ENCODE results near the gene NECTIN4. TPM values are rescaled to one million over a fixed set of nuclear protein-coding genes. Genes with fewer than 3 reads are reported as not detected.
"Not testable (repeated sequence)": the region's sequence is repeated elsewhere in the genome, so short reads cannot be mapped to it uniquely, and the experiment has no call there.

Gene NECTIN4
- total RNA-seq, 1 experiment from 2014 or later = 0.04 TPM

DNA sequence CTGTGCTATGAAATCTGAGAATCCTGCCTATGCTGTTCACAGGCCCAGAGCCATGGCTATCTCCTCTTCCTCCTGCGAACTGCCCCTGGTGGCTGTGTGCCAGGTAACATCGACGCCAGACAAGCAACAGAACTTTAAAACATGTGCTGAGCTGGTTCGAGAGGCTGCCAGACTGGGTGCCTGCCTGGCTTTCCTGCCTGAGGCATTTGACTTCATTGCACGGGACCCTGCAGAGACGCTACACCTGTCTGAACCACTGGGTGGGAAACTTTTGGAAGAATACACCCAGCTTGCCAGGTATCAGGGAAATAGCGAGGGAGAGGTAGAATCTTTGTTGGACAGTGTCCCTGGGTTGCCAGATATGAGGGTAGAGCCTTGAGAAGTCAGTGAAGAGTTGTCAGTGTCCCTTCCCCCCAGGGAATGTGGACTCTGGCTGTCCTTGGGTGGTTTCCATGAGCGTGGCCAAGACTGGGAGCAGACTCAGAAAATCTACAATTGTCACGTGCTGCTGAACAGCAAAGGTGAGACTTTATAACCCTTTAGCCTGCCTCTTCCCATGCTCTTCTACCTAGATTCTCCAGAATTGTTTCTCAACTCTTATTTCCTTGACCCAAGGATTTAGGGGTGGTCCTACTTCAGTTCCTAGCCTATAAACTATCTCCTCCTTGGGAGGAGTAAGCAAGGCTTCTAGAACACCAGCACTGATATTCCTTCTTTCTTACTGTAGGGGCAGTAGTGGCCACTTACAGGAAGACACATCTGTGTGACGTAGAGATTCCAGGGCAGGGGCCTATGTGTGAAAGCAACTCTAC lies 29.9 kb upstream of the NECTIN4 start:
- DNase-seq = peak in 1 of 2 experiments; percentile 7
- Histone ChIP-seq H3K27ac (no peak overlapping the region; the same call in 1 of the 2 replicates), H3K4me3 (peak overlapping the region; percentile 96), H3K9me3 (replicated peaks) (no peaks in the 10 kb centered on the region), H3K27me3 (no peaks in the 10 kb centered on the region), H3K36me3 (peaks cover 33% of the 10 kb centered on the region), H3K4me1 (no peaks in the 10 kb centered on the region; the same call in 1 of the 2 replicates)

DNA sequence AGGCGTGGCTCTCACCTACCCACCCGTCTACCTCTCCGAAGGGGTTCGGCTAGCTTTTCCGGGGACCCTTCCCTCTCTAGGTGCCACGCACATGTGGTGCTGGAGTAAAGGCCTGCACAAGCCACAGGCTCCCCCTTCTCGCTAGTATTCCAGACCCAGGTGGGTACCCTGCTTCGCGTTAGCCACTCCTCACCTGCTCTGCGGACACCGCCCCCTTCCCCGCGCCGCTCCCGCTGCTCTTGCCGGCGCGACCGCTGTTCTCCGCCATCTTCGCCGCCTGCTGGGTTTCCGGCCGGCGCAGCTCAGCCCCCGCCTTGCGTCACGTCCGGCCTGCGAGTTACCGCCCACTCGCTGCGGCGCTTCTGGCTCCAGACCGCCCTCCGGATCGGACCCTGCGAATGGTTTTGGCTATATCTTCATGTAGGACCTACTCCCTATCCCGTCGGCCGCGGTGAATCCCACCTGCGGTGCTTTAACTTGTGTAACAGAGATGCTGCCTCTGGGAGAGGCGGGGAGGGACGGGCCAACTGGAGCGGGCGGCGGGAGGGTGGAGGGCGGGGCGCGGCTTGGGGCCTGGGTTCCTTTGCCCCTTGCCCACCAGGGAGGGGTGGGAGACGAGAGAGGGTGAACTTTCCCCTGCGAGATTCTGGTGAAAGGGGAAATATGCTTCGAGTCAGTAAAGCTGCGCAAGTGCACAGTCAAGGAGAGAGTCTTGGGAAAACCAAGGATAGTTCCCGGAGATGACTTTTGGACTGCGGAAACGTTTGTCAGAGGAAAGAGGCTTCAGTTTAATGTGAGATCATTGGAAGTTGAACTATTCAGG lies 28.6 kb upstream of the NECTIN4 start, which contains the start of the genes NIT1 and PFDN2:
Gene NIT1, plus strand, starts transcription at position 347 of the 823 bp plus-strand sequence. Its CDS starts 72 bp downstream, at position 419.
Gene PFDN2, minus strand, starts transcription at position 279 of the 823 bp plus-strand sequence. Its CDS starts 11 bp downstream, at position 268.
- Histone ChIP-seq H3K27me3 (no peaks in the 10 kb centered on the region), H3K36me3 (peaks cover 30% of the 10 kb centered on the region), H3K9me3 (replicated peaks) (no peaks in the 10 kb centered on the region), H3K4me3 (peak within 1 kb of the TSS; percentile 96), H3K27ac (peak within 1 kb of the TSS; percentile 76), H3K4me1 (no peaks in the 10 kb centered on the region; the same call in 1 of the 2 replicates)
- DNase-seq = peak; percentile 79 to 82

DNA sequence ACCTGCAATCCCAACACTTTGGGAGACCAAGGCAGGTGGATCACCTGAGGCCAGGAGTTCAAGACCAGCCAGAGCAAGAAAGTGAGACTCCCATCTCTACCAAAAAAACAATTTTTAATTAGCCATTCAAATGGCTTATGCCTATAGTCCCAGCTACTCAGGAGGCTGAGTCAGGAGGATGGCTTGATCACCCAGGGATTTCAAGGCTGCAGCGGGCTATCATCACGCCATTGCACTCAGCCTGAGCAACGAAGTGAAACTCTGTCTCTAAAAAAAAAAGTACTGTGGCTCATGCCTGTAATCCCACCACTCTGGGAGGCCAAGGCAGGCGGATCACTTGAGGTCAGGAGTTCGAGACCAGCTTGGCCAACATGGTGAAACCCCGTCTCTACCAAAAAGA lies 26.6 kb upstream of the NECTIN4 start:
- not testable (repeated sequence) for H3K9me3 ChIP-seq (replicated peaks); DNase-seq; H3K4me3 ChIP-seq; H3K27me3 ChIP-seq; H3K4me1 ChIP-seq; H3K27ac ChIP-seq
- peaks cover 19% of the 10 kb centered on the region for H3K36me3 ChIP-seq

DNA sequence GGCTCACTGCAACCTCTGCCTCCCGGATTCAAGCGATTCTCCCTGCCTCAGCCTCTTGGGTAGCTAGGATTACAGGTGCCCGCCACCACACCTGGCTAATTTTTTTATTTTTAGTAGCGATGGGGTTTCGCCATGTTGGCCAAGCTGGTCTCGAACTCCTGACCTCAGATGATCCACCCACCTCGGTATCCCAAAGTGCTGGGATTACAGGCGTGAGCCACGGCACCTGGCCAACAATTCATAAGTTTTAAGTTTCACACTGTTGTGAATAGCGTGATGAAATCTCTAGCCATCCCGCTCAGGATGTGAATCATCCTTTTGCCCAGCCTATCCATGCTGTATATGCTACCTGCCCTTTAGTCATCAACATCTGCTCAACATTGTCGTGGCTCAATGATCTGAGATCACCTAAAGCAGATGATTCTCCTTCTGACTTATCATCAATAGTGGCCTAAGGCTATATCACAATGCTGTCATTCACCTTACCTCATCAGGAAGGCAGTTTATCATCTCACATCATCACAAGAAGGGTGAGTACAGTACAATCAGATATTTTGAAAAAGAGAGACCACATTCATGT lies 25.9 kb upstream of the NECTIN4 start:
- Histone ChIP-seq H3K36me3 (peaks cover 14% of the 10 kb centered on the region), H3K9me3 (replicated peaks) (no peaks in the 10 kb centered on the region), H3K4me1 (no peaks in the 10 kb centered on the region; the same call in 1 of the 2 replicates), H3K4me3 (no peak overlapping the region), H3K27ac (no peak overlapping the region), H3K27me3 (no peaks in the 10 kb centered on the region)
- DNase-seq = no peak

DNA sequence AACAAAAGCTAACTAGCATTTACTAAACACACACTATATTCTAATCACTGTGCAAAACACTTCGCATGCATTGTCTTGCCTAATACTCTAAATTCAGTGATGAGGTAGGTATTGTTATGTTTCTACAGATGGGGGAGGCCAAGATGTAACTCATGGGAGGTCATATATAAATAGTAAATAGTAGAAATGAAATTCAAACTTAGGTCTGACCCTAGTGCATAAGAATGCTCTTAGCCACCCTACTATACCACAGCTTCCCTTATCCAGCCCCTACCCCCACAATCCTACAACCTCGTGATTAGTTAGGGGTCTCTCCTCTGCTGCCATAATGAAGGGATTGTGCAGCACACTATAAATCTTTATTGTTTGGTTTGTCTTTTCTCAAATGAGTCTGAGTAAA lies 25.2 kb upstream of the NECTIN4 start:
- Histone ChIP-seq H3K4me3 (no peak overlapping the region), H3K4me1 (no peaks in the 10 kb centered on the region; the same call in 1 of the 2 replicates), H3K27ac (no peak overlapping the region), H3K36me3 (peaks cover 12% of the 10 kb centered on the region), H3K27me3 (no peaks in the 10 kb centered on the region), H3K9me3 (replicated peaks) (no peaks in the 10 kb centered on the region)
- no peak for DNase-seq

DNA sequence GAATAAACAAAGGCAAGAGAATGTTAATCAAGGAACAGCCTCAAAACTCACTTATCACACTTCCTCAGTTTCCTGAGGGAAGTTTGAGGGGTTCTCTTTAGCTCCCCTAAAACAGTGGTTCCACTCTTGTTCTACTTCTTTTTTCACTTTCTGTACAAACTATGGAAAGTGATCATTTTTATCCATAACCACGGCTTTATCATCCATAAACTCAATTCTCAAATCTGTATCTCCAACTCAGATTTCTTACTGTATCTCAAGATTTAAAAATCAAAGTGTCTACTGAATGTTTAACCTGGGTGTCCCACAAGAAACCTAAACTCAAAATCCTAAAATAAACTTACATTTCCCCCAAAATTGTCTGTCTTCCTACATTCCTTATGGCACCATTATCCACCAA lies 24.6 kb upstream of the NECTIN4 start:
- no peak overlapping the region for H3K27ac ChIP-seq
- H3K4me1 ChIP-seq = no peaks in the 10 kb centered on the region; the same call in 1 of the 2 replicates
- peaks cover 17% of the 10 kb centered on the region for H3K36me3 ChIP-seq

DNA sequence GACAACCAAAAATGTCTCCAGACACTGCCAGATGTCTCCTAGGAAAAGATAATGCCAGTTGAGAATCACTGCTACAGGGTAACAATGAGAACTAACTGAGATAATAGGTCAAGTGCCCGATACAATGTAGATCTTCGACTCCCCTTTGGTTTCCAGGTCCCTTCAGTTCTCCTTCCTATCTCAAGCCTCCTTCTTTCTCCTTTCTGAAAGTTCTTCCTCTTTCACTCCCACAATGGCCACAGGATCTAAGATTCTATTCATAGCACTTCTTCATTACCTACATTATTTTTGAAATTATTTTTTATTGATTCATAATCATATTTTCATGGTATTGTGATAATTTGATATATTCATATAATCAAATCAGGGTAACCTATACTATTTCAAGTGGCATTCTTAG lies 22.2 kb upstream of the NECTIN4 start:
- DNase-seq = no peak
- Histone ChIP-seq H3K4me1 (no peaks in the 10 kb centered on the region), H3K36me3 (peaks cover 16% of the 10 kb centered on the region), H3K4me3 (no peak overlapping the region), H3K27ac (no peak overlapping the region), H3K9me3 (replicated peaks) (no peaks in the 10 kb centered on the region), H3K27me3 (no peaks in the 10 kb centered on the region)

More for the DNA sequence above, 24.6 kb upstream of the NECTIN4 start:
- H3K27me3 ChIP-seq = no peaks in the 10 kb centered on the region
- H3K9me3 ChIP-seq (replicated peaks) = no peaks in the 10 kb centered on the region
- no peak for DNase-seq
- no peak overlapping the region for H3K4me3 ChIP-seq

DNA sequence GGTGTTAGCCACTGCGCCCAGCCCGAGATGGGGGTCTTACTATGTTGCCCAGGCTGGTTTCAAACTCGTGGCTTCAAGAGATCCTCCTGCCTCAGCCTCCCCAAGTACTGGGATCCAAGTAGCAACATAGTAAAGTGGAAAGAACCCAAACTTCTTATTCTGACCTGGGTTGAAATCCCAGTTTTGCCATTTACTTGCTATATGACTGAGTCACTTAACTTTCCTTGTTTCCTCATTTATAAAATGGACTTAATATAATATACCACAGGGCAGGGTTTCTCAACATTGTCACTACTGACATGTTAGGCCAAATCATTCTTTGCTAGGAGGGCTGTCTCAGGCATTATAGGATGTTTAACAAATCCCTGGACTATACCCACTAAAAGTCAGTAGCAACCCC lies 21.8 kb upstream of the NECTIN4 start:
- Histone ChIP-seq H3K27ac (no peak overlapping the region), H3K4me1 (no peaks in the 10 kb centered on the region), H3K9me3 (replicated peaks) (no peaks in the 10 kb centered on the region), H3K36me3 (peaks cover 15% of the 10 kb centered on the region), H3K27me3 (no peaks in the 10 kb centered on the region), H3K4me3 (no peak overlapping the region)
- DNase-seq = no peak

DNA sequence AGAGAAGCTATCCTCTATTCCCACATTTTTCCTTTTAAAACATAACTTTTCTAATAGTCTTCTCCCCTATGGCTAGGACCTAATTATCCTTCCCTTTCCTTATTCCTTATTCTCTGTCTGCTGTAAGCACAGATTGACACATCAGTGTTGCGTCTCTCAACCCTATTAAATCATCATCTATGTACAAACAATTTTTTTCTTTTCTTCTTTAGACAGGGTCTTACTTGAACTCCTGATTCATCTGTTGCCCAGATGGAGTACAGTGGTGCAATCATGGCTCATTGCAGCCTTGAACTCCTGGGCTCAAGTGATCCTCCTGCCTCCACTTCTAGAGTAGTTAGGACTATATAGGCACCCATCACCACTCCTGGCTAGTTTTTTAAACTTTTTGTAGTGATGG lies 17.1 kb upstream of the NECTIN4 start:
- H3K9me3 ChIP-seq (replicated peaks) = no peaks in the 10 kb centered on the region
- peaks cover 12% of the 10 kb centered on the region for H3K36me3 ChIP-seq
- H3K27me3 ChIP-seq = no peaks in the 10 kb centered on the region
- H3K4me1 ChIP-seq = no peaks in the 10 kb centered on the region
- no peak for DNase-seq
- no peak overlapping the region for H3K27ac ChIP-seq
- no peak overlapping the region for H3K4me3 ChIP-seq

DNA sequence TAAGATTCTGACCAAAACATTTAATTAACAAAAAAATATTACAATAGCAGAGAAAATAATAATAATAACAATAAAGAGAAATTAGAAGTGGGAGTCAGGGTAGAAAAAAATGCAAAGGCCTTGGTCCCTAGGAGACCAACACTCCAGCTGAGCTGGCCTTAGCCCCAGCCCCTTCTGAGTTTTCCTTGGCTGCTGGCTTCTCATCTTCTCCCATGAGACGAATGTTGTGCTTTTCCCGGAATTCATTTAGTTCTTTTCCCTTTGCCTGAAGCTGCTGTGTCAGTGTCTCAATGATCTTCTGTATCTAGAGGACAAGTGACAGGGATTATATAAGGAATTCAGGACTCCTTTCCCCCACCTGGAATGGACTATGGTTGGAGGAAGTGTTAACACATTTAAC lies 11.2 kb upstream of the NECTIN4 start:
- Histone ChIP-seq H3K27ac (no peak overlapping the region), H3K4me3 (no peak overlapping the region), H3K9me3 (replicated peaks) (no peaks in the 10 kb centered on the region), H3K36me3 (peaks cover 21% of the 10 kb centered on the region), H3K27me3 (no peaks in the 10 kb centered on the region), H3K4me1 (no peaks in the 10 kb centered on the region)
- no peak for DNase-seq

DNA sequence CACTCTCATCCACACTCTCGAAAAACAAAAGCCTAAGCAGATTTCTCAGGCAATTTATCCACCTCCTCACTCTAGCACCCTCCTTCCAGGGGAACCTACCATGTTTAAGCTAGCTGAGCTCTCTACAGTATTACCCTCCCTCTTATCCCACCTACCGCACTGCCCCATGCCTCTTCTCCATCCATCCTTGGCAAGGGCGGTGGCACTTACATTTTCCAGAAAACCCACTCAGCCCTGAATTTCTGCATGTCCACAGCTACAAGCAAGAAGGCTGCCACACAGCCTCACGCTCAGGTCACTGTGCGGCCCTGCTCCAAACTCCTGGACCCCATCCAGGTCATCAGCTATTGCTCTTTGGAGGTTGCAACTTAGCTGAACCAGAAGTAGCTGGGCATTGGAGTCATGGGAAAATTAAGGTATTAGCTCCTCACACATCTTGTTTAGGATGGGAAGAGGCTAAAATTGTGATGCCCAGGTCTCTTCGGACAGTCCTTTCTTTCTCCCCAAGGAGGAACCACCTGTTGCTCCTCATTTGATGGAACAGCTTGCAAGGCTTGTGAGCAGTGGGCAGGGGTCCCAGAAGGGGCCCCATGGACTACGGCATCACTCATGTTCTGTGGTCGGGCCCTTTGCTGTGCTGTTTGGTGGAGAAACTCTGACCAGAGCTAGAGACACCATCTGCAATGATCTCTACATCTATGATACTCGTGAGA lies 9.9 kb upstream of the NECTIN4 start:
- H3K9me3 ChIP-seq (replicated peaks) = no peaks in the 10 kb centered on the region
- peaks cover 21% of the 10 kb centered on the region for H3K36me3 ChIP-seq
- no peaks in the 10 kb centered on the region for H3K27me3 ChIP-seq
- no peaks in the 10 kb centered on the region for H3K4me1 ChIP-seq
- H3K27ac ChIP-seq = no peak overlapping the region
- no peak for DNase-seq
- no peak overlapping the region for H3K4me3 ChIP-seq

DNA sequence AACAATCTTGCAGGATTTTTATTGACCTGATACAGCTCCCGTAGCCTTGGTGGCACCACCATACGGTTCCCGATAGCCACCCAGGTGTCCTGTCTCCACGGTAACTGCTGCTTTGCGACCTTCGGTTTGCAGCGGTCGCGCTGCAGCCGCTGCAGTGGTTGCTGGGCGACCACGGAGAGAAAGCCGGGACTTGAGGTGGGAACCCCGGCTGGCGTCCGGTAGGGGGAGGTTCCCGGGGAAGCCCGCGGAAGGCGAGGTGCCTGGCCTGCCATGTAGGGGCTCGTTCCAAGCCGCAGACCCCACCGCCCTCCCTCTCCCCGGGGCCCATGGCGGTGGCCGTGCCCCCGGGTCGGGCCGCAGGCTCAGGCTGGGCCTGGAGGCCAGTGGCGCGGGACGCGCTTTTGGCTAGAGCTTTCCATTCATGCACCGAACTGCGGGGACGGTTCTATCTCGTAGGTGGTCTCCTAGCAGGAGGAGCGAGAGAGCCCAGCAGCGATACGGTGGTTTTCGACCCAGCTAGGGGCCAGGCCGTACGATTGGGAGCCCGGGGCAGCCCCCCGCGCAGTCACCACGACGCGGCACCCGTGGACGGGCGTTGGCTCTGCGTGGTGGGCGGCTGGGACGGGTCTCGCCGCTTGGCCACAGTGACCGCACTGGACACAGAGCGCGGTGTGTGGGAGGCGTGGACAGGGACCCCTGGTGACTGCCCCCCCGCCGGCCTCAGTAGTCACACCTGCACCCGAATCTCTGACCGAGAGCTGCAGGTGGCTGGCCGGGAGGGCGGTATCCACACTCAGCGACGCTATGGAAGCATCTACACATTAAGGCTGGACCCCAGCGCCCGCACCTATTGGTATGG lies 9.1 kb upstream of the NECTIN4 start, which contains the start of gene KLHDC9:
Gene KLHDC9, plus strand, starts transcription at position 152 of the 859 bp plus-strand sequence. Its CDS starts 175 bp downstream, at position 327.
- no peaks in the 10 kb centered on the region for H3K27me3 ChIP-seq
- DNase-seq = no peak
- no peak within 1 kb of the TSS for H3K4me3 ChIP-seq
- H3K27ac ChIP-seq = no peak within 1 kb of the TSS
- H3K9me3 ChIP-seq (replicated peaks) = no peaks in the 10 kb centered on the region
- H3K36me3 ChIP-seq = peaks cover 16% of the 10 kb centered on the region
- no peaks in the 10 kb centered on the region for H3K4me1 ChIP-seq

DNA sequence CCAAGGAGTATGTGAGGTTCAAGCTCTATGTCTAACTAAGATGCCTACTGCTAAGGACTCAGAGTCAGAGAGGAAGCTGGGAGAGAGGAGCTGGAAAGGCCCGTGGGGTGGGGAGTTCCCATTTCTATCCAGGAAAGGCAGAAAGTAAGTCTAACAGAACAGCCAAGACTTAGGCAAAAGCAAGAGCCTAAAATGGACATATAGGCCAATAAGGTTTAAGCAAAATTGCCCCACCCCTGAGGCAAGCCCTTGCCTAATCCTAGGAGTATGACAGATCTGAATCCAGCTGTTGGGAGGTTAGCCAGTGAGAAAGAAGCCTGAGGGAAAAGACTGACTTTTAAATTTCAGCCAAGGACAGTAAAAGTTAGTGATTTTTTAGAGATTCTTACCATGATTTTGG lies 7.2 kb upstream of the NECTIN4 start:
- Histone ChIP-seq H3K9me3 (replicated peaks) (no peaks in the 10 kb centered on the region), H3K4me3 (no peak overlapping the region), H3K4me1 (no peaks in the 10 kb centered on the region), H3K27ac (no peak overlapping the region), H3K36me3 (peaks cover 15% of the 10 kb centered on the region), H3K27me3 (no peaks in the 10 kb centered on the region)
- DNase-seq = peak; percentile 26 to 34
